Muscle of leg (tissue), 16 donors: ENCODE results near the gene SIPA1. TPM values are rescaled to one million over a fixed set of nuclear protein-coding genes. Genes with fewer than 3 reads are reported as not detected.

Source experiments
- DNase-seq: peaks from one replicate; pipeline ENCODE4 v3.0.0; 2013
- H3K27ac ChIP-seq: one replicate; pipeline ENCODE4 v1.5.1; 2013; ENCODE audit warnings: mild to moderate bottlenecking, low read length, control low read depth
- H3K27me3 ChIP-seq: one replicate; pipeline ENCODE4 v1.6.1; 2013; ENCODE audit warnings: low read length; ENCODE audit not compliant: control insufficient read depth, insufficient read depth
- H3K36me3 ChIP-seq: one replicate; pipeline ENCODE4 v1.6.1; 2013; ENCODE audit warnings: low read length; ENCODE audit not compliant: control insufficient read depth, insufficient read depth
- H3K4me1 ChIP-seq: one replicate; pipeline ENCODE4 v1.6.1; 2013; ENCODE audit warnings: low read length; ENCODE audit not compliant: control insufficient read depth, insufficient read depth
- H3K4me3 ChIP-seq: one replicate; pipeline ENCODE4 v1.5.1; 2013; ENCODE audit warnings: low read length, control low read depth
- H3K9me3 ChIP-seq: replicated peaks from 2 replicates; pipeline ENCODE4 v1.6.1; 2013; ENCODE audit warnings: low read depth, low read length; ENCODE audit not compliant: control insufficient read depth
- WGBS: methylation state at CpG from one replicate; pipeline ENCODE4 v1.1.5; 2013; ENCODE audit warnings: missing lambda C conversion rate; ENCODE audit not compliant: insufficient coverage; 5-methylcytosine and 5-hydroxymethylcytosine counted together
- long read RNA-seq, 11 donors: transcript quantifications; one replicate each; lab custom pipeline, GENCODE V29; 2026
- polyA plus RNA-seq, 8 donors: library from polyadenylated mRNA; unstranded; fragments of 120-200 nt; gene quantifications; one replicate each; pipeline versions ENCODE4 v1.2.1 to v1.2.3, GENCODE V29; 2013; ENCODE audit warnings: inconsistent platforms in 1 of 8, low replicate concordance in 1 of 8; ENCODE audit not compliant: insufficient read length in 8 of 8, insufficient read depth in 1 of 8
- total RNA-seq: library from RNA; stranded (reverse); fragments of 120-200 nt; gene quantifications from one replicate; pipeline ENCODE4 v1.2.4, GENCODE V29; 2013

SIPA1 gene
- 27.7 TPM for total RNA-seq
- 10 to 100 TPM; 36.2 to 49.6 (median 40.9) TPM for polyA plus RNA-seq
- long read RNA-seq, donor 1: 0 reads
- long read RNA-seq, donor 2: 0 reads
- long read RNA-seq, donor 3, transcript SIPA1-209 (16 exons, 3,521 nt): major isoform, 8 of 10 reads
- long read RNA-seq, donor 3, partial matches to known transcripts: 0 of 10 reads
- long read RNA-seq, donor 3, other reads (novel, unspliced or antisense): 0 of 10 reads
- long read RNA-seq, donor 4: 0 reads
- long read RNA-seq, donor 5, transcript SIPA1-209 (16 exons, 3,521 nt): major isoform, 7 of 8 reads
- long read RNA-seq, donor 5, partial matches to known transcripts: 0 of 8 reads
- long read RNA-seq, donor 5, other reads (novel, unspliced or antisense): 0 of 8 reads
- long read RNA-seq, donor 6, partial matches to known transcripts: 0 of 3 reads
- long read RNA-seq, donor 6, other reads (novel, unspliced or antisense): 0 of 3 reads
- long read RNA-seq, donor 7, transcript SIPA1-209 (16 exons, 3,521 nt): major isoform, 6 of 7 reads
- long read RNA-seq, donor 7, partial matches to known transcripts: 0 of 7 reads
- long read RNA-seq, donor 7, other reads (novel, unspliced or antisense): 0 of 7 reads
- long read RNA-seq, donor 8, partial matches to known transcripts: 0 of 2 reads
- long read RNA-seq, donor 8, other reads (novel, unspliced or antisense): 0 of 2 reads
- long read RNA-seq, donor 9: 0 reads
- long read RNA-seq, donor 10, partial matches to known transcripts: 0 of 1 reads
- long read RNA-seq, donor 10, other reads (novel, unspliced or antisense): 0 of 1 reads
- long read RNA-seq, donor 11, partial matches to known transcripts: 0 of 2 reads
- long read RNA-seq, donor 11, other reads (novel, unspliced or antisense): 0 of 2 reads

GRCh38 chr11:65637794-65638419 lies at the start of gene SIPA1:
Gene SIPA1, plus strand, starts transcription at chr11:65638101. Its CDS starts 2,821 bp downstream, at chr11:65640922.
- peaks cover 59% of the 10 kb centered on the region for H3K36me3 ChIP-seq
- 4% methylated on average over 36 of the region's 46 CpGs for WGBS
- no peaks in the 10 kb centered on the region for H3K27me3 ChIP-seq
- H3K9me3 ChIP-seq: no peaks in the 10 kb centered on the region
- peak within 1 kb of the TSS; percentile 82 for H3K4me3 ChIP-seq
- H3K27ac ChIP-seq: peak within 1 kb of the TSS; percentile 97
- H3K4me1 ChIP-seq: peaks cover 54% of the 10 kb centered on the region
- peak; percentile 93 for DNase-seq

GRCh38 chr11:65588199-65589054 lies 49.5 kb upstream of the SIPA1 start:
- Histone ChIP-seq H3K4me3 (no peak overlapping the region), H3K9me3 (no peaks in the 10 kb centered on the region), H3K4me1 (peaks cover 93% of the 10 kb centered on the region), H3K27ac (peak overlapping the region; percentile 81), H3K36me3 (peaks cover 74% of the 10 kb centered on the region), H3K27me3 (peaks cover 4% of the 10 kb centered on the region)
- 53% methylated on average over 12 of the region's 13 CpGs for WGBS
- DNase-seq: peak; percentile 73

- DNase-seq: no peak
- Histone ChIP-seq H3K36me3 (peaks cover 68% of the 10 kb centered on the region), H3K4me1 (peaks cover 91% of the 10 kb centered on the region), H3K27me3 (no peaks in the 10 kb centered on the region), H3K9me3 (no peaks in the 10 kb centered on the region), H3K27ac (peak overlapping the region; percentile 76), H3K4me3 (no peak overlapping the region)
- 39% methylated on average over 2 of the region's 9 CpGs for WGBS
Measured at GRCh38 chr11:65589444-65590239, 48.3 kb upstream of the SIPA1 start.

- 28% methylated on average over 5 of the region's 8 CpGs for WGBS
- peak; percentile 92 for DNase-seq
- Histone ChIP-seq H3K36me3 (peaks cover 65% of the 10 kb centered on the region), H3K27ac (peak overlapping the region; percentile 80), H3K4me1 (peaks cover 94% of the 10 kb centered on the region), H3K9me3 (no peaks in the 10 kb centered on the region), H3K4me3 (no peak overlapping the region), H3K27me3 (no peaks in the 10 kb centered on the region)
Measured at GRCh38 chr11:65590240-65590738, 47.6 kb upstream of the SIPA1 start.

GRCh38 chr11:65591939-65592857 lies 45.7 kb upstream of the SIPA1 start:
- Histone ChIP-seq H3K36me3 (peaks cover 48% of the 10 kb centered on the region), H3K4me3 (no peak overlapping the region), H3K27me3 (no peaks in the 10 kb centered on the region), H3K9me3 (no peaks in the 10 kb centered on the region), H3K4me1 (peaks cover 84% of the 10 kb centered on the region), H3K27ac (peak overlapping the region; percentile 42)
- WGBS: 27% methylated on average over 99 of the region's 106 CpGs
- no peak for DNase-seq

- H3K4me3 ChIP-seq: no peak overlapping the region
- H3K27ac ChIP-seq: peak overlapping the region; percentile 42
- peaks cover 46% of the 10 kb centered on the region for H3K36me3 ChIP-seq
- no peaks in the 10 kb centered on the region for H3K9me3 ChIP-seq
- WGBS: 70% methylated on average over 18 of the region's 22 CpGs
- H3K27me3 ChIP-seq: no peaks in the 10 kb centered on the region
- peaks cover 76% of the 10 kb centered on the region for H3K4me1 ChIP-seq
- DNase-seq: no peak
Measured at GRCh38 chr11:65592858-65593517, 44.9 kb upstream of the SIPA1 start.

GRCh38 chr11:65593518-65594414 lies 44.1 kb upstream of the SIPA1 start:
- no peak for DNase-seq
- Histone ChIP-seq H3K9me3 (no peaks in the 10 kb centered on the region), H3K4me1 (peaks cover 69% of the 10 kb centered on the region), H3K4me3 (no peak overlapping the region), H3K27me3 (no peaks in the 10 kb centered on the region), H3K27ac (peak overlapping the region; percentile 57), H3K36me3 (peaks cover 47% of the 10 kb centered on the region)
- 71% methylated on average over 25 of the region's 26 CpGs for WGBS
